HL-60 (cell line): Measurements from ENCODE around the gene TMPRSS9.

Experiments used
- CTCF ChIP-seq: IDR thresholded peaks from one replicate; pipeline ENCODE4 v1.5.1; 2011; ENCODE audit warnings: low read length, control low read depth, inconsistent platforms; ENCODE audit not compliant: insufficient read depth
- GABPA ChIP-seq: IDR thresholded peaks from 2 replicates; pipeline ENCODE4 v1.6.1; 2012; ENCODE audit warnings: low read depth
- POLR2AphosphoS5 ChIP-seq: IDR thresholded peaks from 2 replicates; pipeline ENCODE4 v1.6.1; 2012; ENCODE audit warnings: low read depth
- SPI1 ChIP-seq: IDR thresholded peaks from 2 replicates; pipeline ENCODE4 v1.6.1; 2012; ENCODE audit warnings: low read depth, mild to moderate bottlenecking, borderline replicate concordance
- TF ChIP-seq, protein P1 (sequence below): IDR thresholded peaks from 2 replicates; pipeline ENCODE4 v1.6.1; 2012; ENCODE audit warnings: low read depth; ENCODE audit not compliant: insufficient replicate concordance

DNA sequence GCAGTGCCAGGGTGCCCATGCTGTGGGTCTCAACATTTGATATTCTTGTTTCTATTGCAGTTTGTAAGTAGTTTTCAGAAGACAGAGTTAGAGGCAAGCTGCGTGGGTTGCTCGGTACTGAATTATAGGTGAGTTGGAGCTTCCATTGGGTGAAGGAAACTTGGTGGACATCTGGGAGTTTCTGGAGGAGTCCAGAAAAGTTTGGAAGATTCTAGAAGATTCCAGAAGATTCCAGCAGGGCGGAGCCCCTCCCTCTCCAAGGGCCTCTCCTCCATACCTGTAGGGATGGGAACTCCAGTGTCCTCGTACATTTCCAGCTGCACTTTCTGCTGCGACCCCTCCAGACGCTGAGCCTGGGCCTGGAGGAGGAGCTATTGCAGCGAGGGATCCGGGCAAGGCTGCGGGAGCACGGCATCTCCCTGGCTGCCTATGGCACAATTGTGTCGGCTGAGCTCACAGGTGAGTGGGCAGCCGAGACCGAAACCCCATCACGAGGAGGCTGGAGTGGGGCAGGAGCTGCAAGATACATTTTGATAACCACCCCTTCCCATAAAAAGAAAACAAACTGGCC lies 38.8 kb downstream of the TMPRSS9 start:
- TF ChIP-seq CTCF, result no peak
- no peak for TF ChIP-seq SPI1
- TF ChIP-seq, protein P1, sequence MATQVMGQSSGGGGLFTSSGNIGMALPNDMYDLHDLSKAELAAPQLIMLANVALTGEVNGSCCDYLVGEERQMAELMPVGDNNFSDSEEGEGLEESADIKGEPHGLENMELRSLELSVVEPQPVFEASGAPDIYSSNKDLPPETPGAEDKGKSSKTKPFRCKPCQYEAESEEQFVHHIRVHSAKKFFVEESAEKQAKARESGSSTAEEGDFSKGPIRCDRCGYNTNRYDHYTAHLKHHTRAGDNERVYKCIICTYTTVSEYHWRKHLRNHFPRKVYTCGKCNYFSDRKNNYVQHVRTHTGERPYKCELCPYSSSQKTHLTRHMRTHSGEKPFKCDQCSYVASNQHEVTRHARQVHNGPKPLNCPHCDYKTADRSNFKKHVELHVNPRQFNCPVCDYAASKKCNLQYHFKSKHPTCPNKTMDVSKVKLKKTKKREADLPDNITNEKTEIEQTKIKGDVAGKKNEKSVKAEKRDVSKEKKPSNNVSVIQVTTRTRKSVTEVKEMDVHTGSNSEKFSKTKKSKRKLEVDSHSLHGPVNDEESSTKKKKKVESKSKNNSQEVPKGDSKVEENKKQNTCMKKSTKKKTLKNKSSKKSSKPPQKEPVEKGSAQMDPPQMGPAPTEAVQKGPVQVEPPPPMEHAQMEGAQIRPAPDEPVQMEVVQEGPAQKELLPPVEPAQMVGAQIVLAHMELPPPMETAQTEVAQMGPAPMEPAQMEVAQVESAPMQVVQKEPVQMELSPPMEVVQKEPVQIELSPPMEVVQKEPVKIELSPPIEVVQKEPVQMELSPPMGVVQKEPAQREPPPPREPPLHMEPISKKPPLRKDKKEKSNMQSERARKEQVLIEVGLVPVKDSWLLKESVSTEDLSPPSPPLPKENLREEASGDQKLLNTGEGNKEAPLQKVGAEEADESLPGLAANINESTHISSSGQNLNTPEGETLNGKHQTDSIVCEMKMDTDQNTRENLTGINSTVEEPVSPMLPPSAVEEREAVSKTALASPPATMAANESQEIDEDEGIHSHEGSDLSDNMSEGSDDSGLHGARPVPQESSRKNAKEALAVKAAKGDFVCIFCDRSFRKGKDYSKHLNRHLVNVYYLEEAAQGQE, result no peak
- no peak for TF ChIP-seq GABPA
- TF ChIP-seq POLR2AphosphoS5, result no peak
